GM18873 (cell line): ENCODE data around the gene TBKBP1.
"Not testable (repeated sequence)": the region's sequence is repeated elsewhere in the genome, so short reads cannot be mapped to it uniquely, and the experiment has no call there.

Experiments used
- ATAC-seq: cut with Tn5 transposase; IDR thresholded peaks from one replicate; pipeline ENCODE4 v1.9.1; 2021; ENCODE audit warnings: mild to moderate bottlenecking, moderate library complexity, moderate number of reproducible peaks; ENCODE audit not compliant: unreplicated experiment, low FRiP score

Gene TBKBP1

GRCh38 chr17:47729476-47729875 is 35.5 kb downstream of the TBKBP1 start:
- ATAC-seq, result no peak

- ATAC-seq, result no peak
Observed at GRCh38 chr17:47730681-47731080, 36.7 kb downstream of the TBKBP1 start.

GRCh38 chr17:47731396-47731795 is 37.4 kb downstream of the TBKBP1 start:
- ATAC-seq, result no peak

GRCh38 chr17:47732399-47733046 is 38.6 kb downstream of the TBKBP1 start:
- ATAC-seq, result no peak

- no peak for ATAC-seq
Observed at GRCh38 chr17:47733047-47733673, 39.2 kb downstream of the TBKBP1 start, which contains the start of gene TBX21. Gene TBX21 (plus strand): TSS chr17:47733236. CDS start chr17:47733455, 219 bp downstream.

- no peak for ATAC-seq
Observed at GRCh38 chr17:47733674-47734410, 39.9 kb downstream of the TBKBP1 start.

- no peak for ATAC-seq
Observed at GRCh38 chr17:47735139-47735464, 41.1 kb downstream of the TBKBP1 start.

GRCh38 chr17:47735536-47736011 is 41.6 kb downstream of the TBKBP1 start:
- no peak for ATAC-seq

GRCh38 chr17:47736501-47737495 is 42.8 kb downstream of the TBKBP1 start:
- ATAC-seq, result no peak

- no peak for ATAC-seq
Observed at GRCh38 chr17:47738178-47738577, 44.2 kb downstream of the TBKBP1 start.

- ATAC-seq, result no peak
Observed at GRCh38 chr17:47739150-47739549, 45.2 kb downstream of the TBKBP1 start.

- not testable (repeated sequence) for ATAC-seq
Observed at GRCh38 chr17:47739945-47740344, 46.0 kb downstream of the TBKBP1 start.

- ATAC-seq, result no peak
Observed at GRCh38 chr17:47741109-47741792, 47.3 kb downstream of the TBKBP1 start.

GRCh38 chr17:47741793-47742145 is 47.8 kb downstream of the TBKBP1 start:
- no peak for ATAC-seq

GRCh38 chr17:47742319-47743181 is 48.6 kb downstream of the TBKBP1 start:
- no peak for ATAC-seq

GRCh38 chr17:47744168-47745036 is 50.4 kb downstream of the TBKBP1 start:
- ATAC-seq, result no peak

- ATAC-seq, result no peak
Observed at GRCh38 chr17:47745037-47745380, 51.0 kb downstream of the TBKBP1 start.

- no peak for ATAC-seq
Observed at GRCh38 chr17:47751471-47751870, 57.5 kb downstream of the TBKBP1 start.
